Natural killer cell (primary cell): ENCODE measurements around the gene MYO5A. TPM values are rescaled to one million over a fixed set of nuclear protein-coding genes. Genes with fewer than 3 reads are reported as not detected.

Source experiments
- ATAC-seq, 3 donors: fragments of 150-1000 bp in 2 of 3; fragments of 200-7000 bp in 1 of 3; cut with Tn5 transposase; 1 replicate in 1 of 3; 2 replicates in 2 of 3; pipeline ENCODE4 v1.10.0; 2021; ENCODE audit warnings: mild to moderate bottlenecking in 2 of 3, moderate library complexity in 2 of 3
- DNase-seq, 2 donors: peaks; one replicate each; pipeline versions ENCODE4 v3.0.0 to v3.0.0-alpha.2; 2013 to 2021; ENCODE audit warnings: mixed read lengths in 1 of 2
- H3K27ac ChIP-seq: one replicate; pipeline ENCODE4 v1.5.1; 2013; ENCODE audit warnings: mild to moderate bottlenecking, low read length
- H3K27me3 ChIP-seq: one replicate; pipeline ENCODE4 v1.6.1; 2013; ENCODE audit warnings: low read length; ENCODE audit not compliant: control insufficient read depth, insufficient read depth
- H3K36me3 ChIP-seq: one replicate; pipeline ENCODE4 v1.6.1; 2013; ENCODE audit warnings: low read length; ENCODE audit not compliant: control insufficient read depth, insufficient read depth
- H3K4me1 ChIP-seq: one replicate; pipeline ENCODE4 v1.6.1; 2013; ENCODE audit warnings: low read length; ENCODE audit not compliant: control insufficient read depth, insufficient read depth
- H3K4me3 ChIP-seq: one replicate; pipeline ENCODE4 v1.5.1; 2013; ENCODE audit warnings: low read length
- H3K9me3 ChIP-seq: one replicate; pipeline ENCODE4 v1.6.1; 2013; ENCODE audit warnings: low read length; ENCODE audit not compliant: control insufficient read depth, insufficient read depth
- H3K27ac Mint-ChIP-seq, 2 donors: one replicate each; pipeline ENCODE4 v1.8.0; 2022; ENCODE audit warnings: mild to moderate bottlenecking in 2 of 2, mixed read lengths in 2 of 2, moderate library complexity in 1 of 2
- H3K27me3 Mint-ChIP-seq, 2 donors: one replicate each; pipeline ENCODE4 v1.8.0; 2022; ENCODE audit warnings: low read depth in 2 of 2, mixed read lengths in 2 of 2
- H3K36me3 Mint-ChIP-seq: one replicate; pipeline ENCODE4 v1.8.0; 2022; ENCODE audit warnings: mixed read lengths
- H3K4me1 Mint-ChIP-seq, 2 donors: one replicate each; pipeline ENCODE4 v1.8.0; 2022; ENCODE audit warnings: mixed read lengths in 2 of 2
- H3K4me3 Mint-ChIP-seq: one replicate; pipeline ENCODE4 v1.8.0; 2022; ENCODE audit warnings: mild to moderate bottlenecking, moderate library complexity, mixed read lengths
- H3K9me3 Mint-ChIP-seq, 2 donors: one replicate each; pipeline ENCODE4 v1.8.0; 2022; ENCODE audit warnings: mixed read lengths in 2 of 2
- WGBS: methylation state at CpG from one replicate; pipeline ENCODE4 v1.1.7; 2013; ENCODE audit warnings: missing lambda C conversion rate; ENCODE audit not compliant: insufficient coverage; 5-methylcytosine and 5-hydroxymethylcytosine counted together
- intact Hi-C: fragments of 100-400 bp; cut with micrococcal nuclease; formaldehyde crosslinking; loops from one replicate; pipeline ENCODE4 v1.14.2; 2022
- total RNA-seq, 4 donors: library from RNA; stranded (reverse); fragments of 120-200 nt in 1 of 4; gene quantifications; one replicate each; pipeline versions ENCODE4 v1.2.3 to v1.2.4, GENCODE V29; 2013 to 2022
- TF ChIP-seq, protein P1 (sequence below): fragments of 200-600 bp; IDR thresholded peaks from one replicate; pipeline ENCODE4 v1.8.0; 2022; ENCODE audit warnings: antibody characterized with exemption

Gene MYO5A
- total RNA-seq, 3 donors from 2014 or later (not counting 1 experiment from before 2014, with no cell fraction given), result 42.8 to 51.5 (median 44.4) TPM

- Mint-ChIP-seq H3K4me1 (no peaks in the 10 kb centered on the region), H3K4me3 (no peak overlapping the region), H3K27me3 (no peaks in the 10 kb centered on the region), H3K9me3 (no peaks in the 10 kb centered on the region), H3K27ac (no peak overlapping the region), H3K36me3 (peaks cover 12% of the 10 kb centered on the region)
- Histone ChIP-seq H3K9me3 (no peaks in the 10 kb centered on the region), H3K4me1 (no peaks in the 10 kb centered on the region), H3K27ac (no peak overlapping the region), H3K27me3 (no peaks in the 10 kb centered on the region), H3K36me3 (peaks cover 46% of the 10 kb centered on the region), H3K4me3 (no peak overlapping the region)
- no peak for ATAC-seq
- TF ChIP-seq, protein P1, sequence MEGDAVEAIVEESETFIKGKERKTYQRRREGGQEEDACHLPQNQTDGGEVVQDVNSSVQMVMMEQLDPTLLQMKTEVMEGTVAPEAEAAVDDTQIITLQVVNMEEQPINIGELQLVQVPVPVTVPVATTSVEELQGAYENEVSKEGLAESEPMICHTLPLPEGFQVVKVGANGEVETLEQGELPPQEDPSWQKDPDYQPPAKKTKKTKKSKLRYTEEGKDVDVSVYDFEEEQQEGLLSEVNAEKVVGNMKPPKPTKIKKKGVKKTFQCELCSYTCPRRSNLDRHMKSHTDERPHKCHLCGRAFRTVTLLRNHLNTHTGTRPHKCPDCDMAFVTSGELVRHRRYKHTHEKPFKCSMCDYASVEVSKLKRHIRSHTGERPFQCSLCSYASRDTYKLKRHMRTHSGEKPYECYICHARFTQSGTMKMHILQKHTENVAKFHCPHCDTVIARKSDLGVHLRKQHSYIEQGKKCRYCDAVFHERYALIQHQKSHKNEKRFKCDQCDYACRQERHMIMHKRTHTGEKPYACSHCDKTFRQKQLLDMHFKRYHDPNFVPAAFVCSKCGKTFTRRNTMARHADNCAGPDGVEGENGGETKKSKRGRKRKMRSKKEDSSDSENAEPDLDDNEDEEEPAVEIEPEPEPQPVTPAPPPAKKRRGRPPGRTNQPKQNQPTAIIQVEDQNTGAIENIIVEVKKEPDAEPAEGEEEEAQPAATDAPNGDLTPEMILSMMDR, result no peak
- intact Hi-C loops, result no loop called here
- no peak for DNase-seq
- 96% methylated on average over 1 of the region's 1 CpG for WGBS
Observed at GRCh38 chr15:52352086-52352485, 176.6 kb downstream of the MYO5A start.

- Histone ChIP-seq H3K4me3 (no peak overlapping the region), H3K27ac (no peak overlapping the region), H3K9me3 (no peaks in the 10 kb centered on the region), H3K4me1 (no peaks in the 10 kb centered on the region), H3K27me3 (no peaks in the 10 kb centered on the region), H3K36me3 (peaks cover 47% of the 10 kb centered on the region)
- ATAC-seq (no peak), DNase-seq (no peak)
- TF ChIP-seq, protein P1, result no peak
- Mint-ChIP-seq H3K27ac (no peak overlapping the region), H3K4me3 (no peak overlapping the region), H3K27me3 (no peaks in the 10 kb centered on the region), H3K36me3 (peaks cover 12% of the 10 kb centered on the region), H3K4me1 (no peaks in the 10 kb centered on the region), H3K9me3 (no peaks in the 10 kb centered on the region)
- intact Hi-C loops, result no loop called here
- 97% methylated on average over 9 of the region's 9 CpGs for WGBS
Observed at GRCh38 chr15:52351206-52351908, 177.3 kb downstream of the MYO5A start.

DNA sequence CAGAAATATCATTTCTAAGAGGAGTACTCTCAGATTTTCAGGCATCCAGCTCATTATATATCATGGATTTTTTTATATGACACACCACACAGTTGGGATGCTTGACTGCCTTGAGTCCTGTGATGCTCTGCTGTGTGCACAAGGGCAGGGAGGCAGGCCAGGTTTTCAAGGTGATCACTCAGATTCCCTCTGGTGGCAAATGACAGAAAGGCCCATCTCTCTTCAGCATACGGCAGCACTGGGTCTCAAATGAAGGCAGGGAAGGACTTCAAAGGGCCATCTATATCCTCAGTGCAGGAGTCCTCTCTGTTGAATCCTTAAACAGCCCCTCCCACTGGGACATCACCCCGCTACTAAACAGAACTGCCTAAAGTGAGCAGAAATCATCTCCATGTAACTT is 178.3 kb downstream of the MYO5A start:
- no peak overlapping the region for H3K27ac ChIP-seq
- no peaks in the 10 kb centered on the region for H3K27me3 ChIP-seq
- TF ChIP-seq, protein P1, result no peak
- Mint-ChIP-seq H3K4me1 (no peaks in the 10 kb centered on the region), H3K36me3 (peaks cover 12% of the 10 kb centered on the region), H3K4me3 (no peak overlapping the region), H3K27ac (no peak overlapping the region), H3K9me3 (no peaks in the 10 kb centered on the region), H3K27me3 (no peaks in the 10 kb centered on the region)
- H3K36me3 ChIP-seq, result peaks cover 56% of the 10 kb centered on the region
- intact Hi-C loops, result no loop called here
- no peak for ATAC-seq
- 96% methylated on average over 2 of the region's 2 CpGs for WGBS
- no peak overlapping the region for H3K4me3 ChIP-seq
- no peaks in the 10 kb centered on the region for H3K9me3 ChIP-seq
- no peaks in the 10 kb centered on the region for H3K4me1 ChIP-seq
- no peak for DNase-seq
